NB4 (cell line): ENCODE measurements around the gene REEP3.

ENCODE experiments used
- CTCF ChIP-seq: IDR thresholded peaks from one replicate; pipeline ENCODE4 v1.5.1; 2012; ENCODE audit warnings: low read depth, low read length
- POLR2A ChIP-seq: IDR thresholded peaks from 2 replicates; pipeline ENCODE4 v1.6.1; 2011; ENCODE audit warnings: mild to moderate bottlenecking; ENCODE audit not compliant: insufficient read length; ENCODE audit errors: extremely low read depth

- TF ChIP-seq CTCF (no peak), POLR2A (no peak)
These were observed 93.2 kb downstream of the REEP3 start for GRCh38 chr10:63614371-63614891.
